ENCODE data around the gene TP53RK. TPM values are rescaled to one million over a fixed set of nuclear protein-coding genes. Genes with fewer than 3 reads are reported as not detected.

Gene TP53RK
- total RNA-seq = 12.6 and 14.7 TPM in 2 replicates

DNA sequence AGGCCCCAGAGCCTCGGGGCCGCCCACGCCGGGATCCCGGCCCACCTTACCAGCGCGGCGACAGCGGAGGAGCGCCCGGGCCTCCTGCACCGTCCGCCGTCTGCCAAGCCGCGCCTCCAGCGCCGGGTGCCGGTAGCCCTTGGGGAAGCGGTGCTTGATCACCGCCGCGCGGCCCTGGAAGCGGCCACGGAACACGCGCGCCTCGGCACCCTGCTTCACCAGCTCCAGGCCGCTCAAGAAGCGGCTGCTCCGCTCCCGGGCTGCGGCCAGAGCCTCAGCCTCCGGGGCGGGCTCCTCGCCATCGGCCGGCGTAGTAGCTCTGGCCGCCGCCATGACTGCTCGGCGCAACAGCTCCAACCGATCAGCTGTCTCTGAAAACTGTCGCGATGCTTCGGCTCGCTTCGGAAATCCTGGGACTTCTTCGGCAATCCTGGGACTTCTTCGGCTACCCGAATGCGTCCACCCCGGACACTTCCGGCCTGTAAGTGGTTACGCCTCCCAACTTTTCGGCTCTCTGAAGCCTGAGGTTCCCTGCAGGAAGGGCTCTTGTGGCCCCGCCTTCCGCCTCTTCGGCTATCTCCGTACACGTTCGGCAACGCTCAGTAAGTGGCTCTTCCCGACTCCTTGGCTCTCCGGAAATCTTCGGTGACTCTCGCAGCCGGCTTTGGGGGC, at the start of gene TP53RK:
Gene TP53RK, minus strand, starts transcription at position 363 of the 672 bp plus-strand sequence. Its CDS starts 30 bp downstream, at position 333.

DNA sequence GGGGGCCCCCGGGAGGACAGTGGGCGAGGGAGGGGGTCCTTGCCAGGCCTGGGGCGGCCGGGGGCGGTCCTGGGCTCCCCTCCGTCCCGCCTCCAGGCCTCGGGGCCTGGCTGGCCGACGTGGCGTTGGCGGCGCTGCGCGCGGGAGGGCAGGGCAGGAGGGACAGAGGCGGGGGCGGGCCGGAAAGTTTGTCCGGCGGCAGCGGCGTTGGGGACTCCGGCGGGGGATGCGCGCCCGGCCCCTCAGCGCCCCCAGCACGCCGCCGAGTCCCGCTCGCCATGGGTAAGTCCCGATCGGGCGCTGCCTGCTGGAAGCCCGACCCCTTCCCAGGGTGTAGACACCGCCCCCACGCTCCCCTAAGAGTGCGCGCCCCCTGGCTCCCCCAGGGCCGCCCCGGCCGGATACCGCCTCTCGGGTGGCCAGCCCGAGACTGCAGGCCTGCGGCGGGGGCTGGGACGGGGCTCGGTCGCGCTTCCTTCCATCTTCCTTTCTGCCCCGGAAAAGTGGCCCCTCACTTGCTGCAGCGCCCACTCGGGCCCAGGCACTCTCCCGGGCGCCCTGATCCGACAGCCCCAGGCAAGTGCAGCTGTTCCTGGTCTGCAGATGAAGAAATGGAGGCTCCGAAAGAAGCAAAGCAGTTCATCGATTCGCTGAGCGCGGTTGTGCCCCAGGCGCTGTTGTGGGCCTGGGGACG, 20.4 kb upstream of the TP53RK start, which contains the start of gene SLC2A10:
Gene SLC2A10, plus strand, starts transcription at position 191 of the 694 bp plus-strand sequence. Its CDS starts 88 bp downstream, at position 279.

GRCh38 chr20:46651091-46651962, 37.9 kb downstream of the TP53RK start, which contains the start of gene SLC13A3:
TSS of gene SLC13A3 (minus strand) at chr20:46651459. CDS start at chr20:46651421, 38 bp downstream.

Other genes with a start within 250 kb of the TP53RK start
- 0.27 and 0.54 TPM in 2 replicates for gene ZNF334, start 175.9 kb downstream of the TP53RK start, total RNA-seq
- gene OCSTAMP, start 138.8 kb downstream of the TP53RK start, total RNA-seq = not detected in 2 replicates
- gene SLC13A3, start 38.0 kb downstream of the TP53RK start, total RNA-seq = not detected in 2 replicates
- gene SLC2A10, start 20.2 kb upstream of the TP53RK start, total RNA-seq = 1.9 and 3.3 TPM in 2 replicates
- gene EYA2, start 205.4 kb upstream of the TP53RK start, total RNA-seq = not detected in 2 replicates